NCI-H2196 (cell line): ENCODE data around the gene ADARB1.

Source experiments
- DNase-seq: peaks from one replicate; lab custom pipeline; 2025; ENCODE audit not compliant: unreplicated experiment; lab: John Stamatoyannopoulos, UW

Gene ADARB1

GRCh38 chr21:45091550-45092322 is 17.4 kb downstream of the ADARB1 start:
- no peak for DNase-seq

DNA sequence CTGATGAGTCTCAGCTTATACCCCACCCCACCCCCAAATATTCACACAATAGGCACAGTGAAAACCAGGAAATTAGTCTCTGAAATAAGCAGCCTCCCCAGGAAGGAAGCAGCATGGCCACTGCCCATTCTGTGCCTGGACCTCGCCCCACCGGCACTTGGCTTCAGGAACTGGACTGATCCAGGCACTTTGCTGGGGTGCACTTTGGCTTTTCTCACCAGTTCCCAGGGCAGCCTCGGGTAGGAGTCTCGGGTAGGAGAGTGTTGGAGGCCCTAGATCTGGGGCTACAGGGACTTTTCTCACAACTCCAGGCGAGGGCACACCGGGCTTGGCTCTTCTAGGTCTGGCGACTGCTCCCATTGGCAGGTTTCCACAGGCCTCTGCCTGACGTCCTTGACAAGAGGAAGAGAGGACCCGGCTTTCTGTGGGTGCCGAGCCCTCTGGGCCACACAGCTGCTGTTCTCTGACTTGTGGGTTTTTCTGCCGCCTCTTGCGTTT is 18.7 kb downstream of the ADARB1 start:
- no peak for DNase-seq

GRCh38 chr21:45094412-45094811 is 20.0 kb downstream of the ADARB1 start:
- no peak for DNase-seq

GRCh38 chr21:45095505-45095904 is 21.1 kb downstream of the ADARB1 start:
- DNase-seq, result no peak

GRCh38 chr21:45096217-45096616 is 21.8 kb downstream of the ADARB1 start:
- no peak for DNase-seq

DNA sequence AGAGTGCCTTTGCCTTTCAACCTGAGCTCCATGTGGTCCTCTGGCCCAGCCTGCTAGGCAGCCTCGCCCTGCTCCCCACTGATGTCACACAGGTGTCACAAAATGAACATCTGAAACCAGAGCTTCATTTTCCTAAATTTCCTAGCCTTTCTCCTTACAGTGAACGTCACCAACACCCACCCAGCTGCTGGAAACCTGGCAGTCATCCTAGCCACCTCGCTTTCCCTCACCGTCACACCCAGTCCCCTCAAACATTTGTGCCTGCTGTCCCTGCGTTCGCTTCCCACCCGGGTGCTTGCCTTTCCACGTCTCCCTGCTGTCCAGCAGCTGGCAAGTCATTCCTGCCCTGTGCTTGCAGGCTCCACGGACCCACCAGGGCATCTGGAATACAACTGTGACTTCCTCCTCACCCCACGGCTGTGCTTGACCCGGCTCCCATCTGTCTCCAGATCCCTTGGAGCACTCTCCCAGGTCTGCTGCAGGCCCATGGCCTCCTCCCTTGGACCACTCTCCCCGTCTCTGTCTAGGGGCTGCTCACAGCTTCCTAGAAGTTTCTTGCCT is 23.5 kb downstream of the ADARB1 start:
- no peak for DNase-seq

- DNase-seq, result no peak
Measured at GRCh38 chr21:45098867-45099266, 24.5 kb downstream of the ADARB1 start.

- DNase-seq, result no peak
Measured at GRCh38 chr21:45099571-45099970, 25.2 kb downstream of the ADARB1 start.

GRCh38 chr21:45100866-45101265 is 26.5 kb downstream of the ADARB1 start:
- DNase-seq, result no peak

GRCh38 chr21:45102391-45102932 is 28.1 kb downstream of the ADARB1 start:
- DNase-seq, result no peak

- no peak for DNase-seq
Measured at GRCh38 chr21:45103971-45104520, 29.7 kb downstream of the ADARB1 start.

DNA sequence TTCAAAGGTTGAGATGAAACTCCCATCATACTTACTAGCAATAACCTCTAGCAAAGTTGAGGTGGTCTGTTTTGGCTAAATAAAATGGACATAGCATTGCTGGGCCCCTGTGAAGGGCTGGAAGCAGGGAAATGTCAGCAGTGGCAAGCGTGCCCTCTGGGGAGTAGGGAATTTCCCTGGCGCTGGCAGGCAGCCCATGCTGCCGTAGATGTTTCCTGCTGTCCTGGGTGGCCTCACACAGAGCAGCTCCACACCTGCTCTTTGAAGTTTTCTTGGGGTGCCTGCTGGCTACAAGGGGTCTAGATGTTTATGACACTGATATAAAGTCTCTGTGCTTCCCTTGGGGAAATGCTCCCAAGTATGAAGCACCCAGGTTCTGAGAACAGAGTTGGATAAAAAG is 30.2 kb downstream of the ADARB1 start:
- DNase-seq, result peak; percentile 21

DNA sequence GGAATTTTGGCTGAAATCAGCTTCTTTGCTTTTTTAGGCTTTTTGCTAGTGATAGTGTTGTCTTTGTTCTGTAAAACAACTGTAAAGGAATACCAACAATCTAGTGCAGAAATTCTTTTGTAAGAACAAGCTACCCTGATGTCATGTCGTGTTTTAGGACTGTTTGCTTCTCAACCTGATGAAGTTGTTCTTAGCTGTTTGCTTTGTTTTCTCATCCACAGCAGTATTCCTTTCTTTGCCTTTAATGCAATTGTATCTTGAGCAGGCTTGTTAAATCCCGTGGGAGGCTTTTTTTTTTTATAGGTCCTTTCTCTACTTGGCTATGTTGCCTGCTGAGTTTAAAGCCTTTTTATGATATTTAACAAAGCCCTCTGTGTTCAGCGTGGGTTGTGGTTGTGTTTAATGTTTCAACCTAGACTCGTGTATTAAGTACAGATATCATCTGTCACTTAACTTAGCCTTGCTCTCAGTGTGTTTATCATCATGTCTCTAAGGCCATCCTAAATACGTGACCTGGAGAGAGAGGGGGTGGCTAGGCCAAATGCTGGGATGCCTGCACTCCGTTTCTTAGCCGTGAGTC is 31.6 kb downstream of the ADARB1 start:
- DNase-seq, result no peak

DNA sequence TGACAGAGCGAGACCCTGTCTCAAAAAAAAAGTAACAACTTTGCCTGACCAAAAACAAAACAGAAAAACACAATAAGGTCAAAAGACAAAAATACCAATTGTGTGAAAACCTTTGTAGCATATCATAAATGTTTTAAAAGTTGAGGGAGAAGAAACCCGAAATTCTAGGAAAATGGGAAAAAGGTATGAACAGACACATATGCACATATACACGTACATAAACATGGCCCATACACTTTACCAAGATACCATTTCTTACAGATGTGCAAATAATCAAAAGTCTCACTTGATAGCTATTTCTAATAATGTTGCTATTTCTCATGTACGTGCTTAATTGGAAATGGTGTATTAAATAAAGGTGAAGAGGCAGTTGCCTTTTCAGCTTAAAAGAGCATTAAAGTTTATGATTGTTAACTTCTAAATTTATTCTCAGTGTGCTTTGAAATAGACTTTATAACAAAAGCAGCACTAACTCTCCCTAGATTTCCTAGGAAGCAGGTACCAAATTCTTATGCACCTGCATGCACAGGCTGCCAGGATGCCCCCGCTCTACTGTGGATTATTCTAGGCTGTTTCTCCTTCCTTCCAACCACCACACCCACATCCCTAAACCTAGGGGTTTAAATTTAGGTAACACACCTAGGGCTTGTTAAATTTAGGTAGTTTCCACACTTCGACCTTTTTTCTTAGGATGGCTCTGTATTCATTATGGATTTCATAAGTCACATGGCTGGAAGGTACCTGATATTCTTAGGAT is 33.8 kb downstream of the ADARB1 start:
- DNase-seq, result no peak

DNA sequence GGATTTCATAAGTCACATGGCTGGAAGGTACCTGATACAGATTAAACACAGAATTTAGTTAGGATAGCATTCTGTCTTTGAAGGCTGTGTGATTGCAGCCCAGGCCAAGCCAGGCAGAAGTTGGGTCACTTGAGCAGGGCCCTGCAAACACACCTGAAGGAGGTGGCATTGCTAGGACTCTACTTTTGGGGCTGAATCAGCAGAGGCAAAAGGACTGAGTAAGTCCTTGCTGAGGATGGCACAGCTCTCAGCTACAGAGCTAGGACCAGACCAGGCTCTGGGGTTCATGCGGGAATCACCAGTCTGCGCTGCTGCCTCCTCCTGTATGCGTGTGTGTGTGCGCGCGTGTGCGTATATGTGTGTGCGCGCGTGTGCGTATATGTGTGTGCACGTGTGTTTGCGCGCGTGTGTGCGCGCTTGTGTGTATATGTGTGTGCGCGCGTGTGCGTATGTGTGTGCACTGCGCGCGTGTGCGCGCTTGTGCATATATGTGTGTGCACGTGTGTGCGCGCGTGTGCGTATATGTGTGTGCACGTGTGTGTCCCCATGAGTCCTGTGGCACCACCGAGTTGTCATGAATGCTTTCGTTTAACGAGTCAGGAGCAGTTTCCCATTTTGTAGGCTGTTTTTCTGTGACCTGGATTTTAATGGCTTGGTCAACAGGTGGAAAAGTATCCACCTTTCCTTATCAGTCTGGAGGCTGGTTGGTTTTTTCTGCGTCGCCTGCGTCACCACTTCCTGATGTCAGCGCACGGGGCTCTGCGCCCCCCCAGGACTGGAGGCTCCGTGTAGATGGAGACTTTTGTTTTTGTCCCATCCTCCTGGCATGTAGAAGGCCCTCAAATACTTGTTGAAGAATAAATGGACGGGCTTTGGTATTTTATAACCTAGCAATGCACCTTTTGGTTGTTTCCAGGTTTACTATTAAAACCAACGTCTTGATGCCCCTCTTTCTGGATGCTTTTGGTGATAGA is 34.7 kb downstream of the ADARB1 start:
- no peak for DNase-seq

DNA sequence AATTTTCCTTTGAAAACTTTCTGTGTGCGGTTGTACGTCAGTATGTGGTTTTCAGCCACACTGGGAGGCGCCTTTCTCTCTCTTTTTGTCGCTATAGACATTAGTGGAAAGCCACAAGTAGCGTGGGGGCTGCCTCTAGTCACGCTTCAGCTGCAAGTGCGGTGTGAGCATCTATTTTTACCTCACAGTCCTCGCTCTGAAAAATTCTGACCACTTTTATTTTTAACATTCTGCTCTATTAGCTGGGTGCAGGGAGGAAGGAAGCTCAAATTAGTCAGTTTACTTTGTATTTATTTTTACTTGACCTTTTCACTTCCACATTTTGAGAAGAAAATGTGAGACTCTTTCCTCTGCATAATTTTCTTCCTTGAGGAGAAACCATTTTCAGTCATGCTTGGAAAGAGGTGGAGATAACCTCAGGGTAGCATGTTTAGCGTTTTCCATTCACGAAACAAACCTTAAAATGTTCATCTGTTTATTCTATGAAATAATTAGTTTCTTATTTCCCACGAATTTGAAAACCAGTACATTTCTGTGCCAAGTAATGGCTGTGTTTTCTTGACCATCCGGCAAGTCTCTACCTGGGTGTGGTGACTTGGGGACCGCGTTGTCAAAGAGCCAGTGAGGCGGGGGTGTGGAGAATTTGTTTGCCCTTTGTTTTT is 35.6 kb downstream of the ADARB1 start:
- no peak for DNase-seq

- no peak for DNase-seq
Measured at GRCh38 chr21:45110873-45111624, 36.7 kb downstream of the ADARB1 start.

- no peak for DNase-seq
Measured at GRCh38 chr21:45111703-45112102, 37.3 kb downstream of the ADARB1 start.

- no peak for DNase-seq
Measured at GRCh38 chr21:45112371-45112770, 38.0 kb downstream of the ADARB1 start.
